ENCODE results near the gene AGPAT3.

Gene AGPAT3

DNA sequence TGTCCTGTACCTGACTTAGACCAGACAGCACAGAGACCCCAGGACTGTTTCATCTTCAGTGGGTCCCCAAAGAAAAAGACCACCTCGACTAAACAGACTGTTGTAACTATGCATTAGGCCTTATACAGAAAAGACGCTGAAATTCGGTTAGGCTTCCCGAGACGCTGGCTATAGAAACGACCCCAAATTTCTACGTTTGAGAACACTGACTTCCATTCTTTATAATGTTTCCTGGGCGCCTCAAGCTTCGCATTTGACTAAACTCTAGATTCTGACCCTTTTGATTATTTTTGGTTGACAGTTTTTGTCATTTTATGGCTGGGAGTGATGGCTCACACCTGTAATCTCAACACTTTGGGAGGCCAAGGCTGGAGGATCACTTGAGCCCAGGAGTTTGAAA, 146.1 kb downstream of the AGPAT3 start:
- Histone ChIP-seq H3K36me3 (ENCODE audit: control insufficient read depth, low read length) (peaks cover 6% of the 10 kb centered on the region; the same call in 1 of the 2 replicates), H4K20me1 (ENCODE audit: control insufficient read depth, insufficient read depth, low read depth, low read length) (peaks cover 3% of the 10 kb centered on the region; the same call in 1 of the 2 replicates), H3K4me2 (ENCODE audit: low read length) (peak overlapping the region; percentile 82), H3K27ac (ENCODE audit: low read depth, low read length) (peak overlapping the region; percentile 63; the same call in 1 of the 2 replicates), H3K4me3 (ENCODE audit: low read length) (peak overlapping the region; percentile 89), H3K9me2 (replicated peaks; ENCODE audit: control insufficient read depth, low read length) (no peaks in the 10 kb centered on the region), H3K4me1 (ENCODE audit: control insufficient read depth, low read length) (peaks cover 33% of the 10 kb centered on the region), H3K27me3 (ENCODE audit: control insufficient read depth, low read length) (no peaks in the 10 kb centered on the region), H3K79me2 (ENCODE audit: control insufficient read depth, low read length) (peaks cover 46% of the 10 kb centered on the region), H3F3A (ENCODE audit: control insufficient read depth, insufficient read depth) (peaks cover 4% of the 10 kb centered on the region; the same call in 1 of the 2 replicates), H3K9me3 (ENCODE audit: control insufficient read depth, insufficient read depth, low read length) (no peaks in the 10 kb centered on the region)
- TF ChIP-seq EZH2phosphoT487 (IDR thresholded peaks at IDR 0.05; ENCODE audit: borderline replicate concordance, low read length), result no peak
- TF ChIP-seq, protein P1, sequence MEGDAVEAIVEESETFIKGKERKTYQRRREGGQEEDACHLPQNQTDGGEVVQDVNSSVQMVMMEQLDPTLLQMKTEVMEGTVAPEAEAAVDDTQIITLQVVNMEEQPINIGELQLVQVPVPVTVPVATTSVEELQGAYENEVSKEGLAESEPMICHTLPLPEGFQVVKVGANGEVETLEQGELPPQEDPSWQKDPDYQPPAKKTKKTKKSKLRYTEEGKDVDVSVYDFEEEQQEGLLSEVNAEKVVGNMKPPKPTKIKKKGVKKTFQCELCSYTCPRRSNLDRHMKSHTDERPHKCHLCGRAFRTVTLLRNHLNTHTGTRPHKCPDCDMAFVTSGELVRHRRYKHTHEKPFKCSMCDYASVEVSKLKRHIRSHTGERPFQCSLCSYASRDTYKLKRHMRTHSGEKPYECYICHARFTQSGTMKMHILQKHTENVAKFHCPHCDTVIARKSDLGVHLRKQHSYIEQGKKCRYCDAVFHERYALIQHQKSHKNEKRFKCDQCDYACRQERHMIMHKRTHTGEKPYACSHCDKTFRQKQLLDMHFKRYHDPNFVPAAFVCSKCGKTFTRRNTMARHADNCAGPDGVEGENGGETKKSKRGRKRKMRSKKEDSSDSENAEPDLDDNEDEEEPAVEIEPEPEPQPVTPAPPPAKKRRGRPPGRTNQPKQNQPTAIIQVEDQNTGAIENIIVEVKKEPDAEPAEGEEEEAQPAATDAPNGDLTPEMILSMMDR (IDR thresholded peaks at IDR 0.05; ENCODE audit: low read depth, low read length, poor library complexity, severe bottlenecking), result no peak

DNA sequence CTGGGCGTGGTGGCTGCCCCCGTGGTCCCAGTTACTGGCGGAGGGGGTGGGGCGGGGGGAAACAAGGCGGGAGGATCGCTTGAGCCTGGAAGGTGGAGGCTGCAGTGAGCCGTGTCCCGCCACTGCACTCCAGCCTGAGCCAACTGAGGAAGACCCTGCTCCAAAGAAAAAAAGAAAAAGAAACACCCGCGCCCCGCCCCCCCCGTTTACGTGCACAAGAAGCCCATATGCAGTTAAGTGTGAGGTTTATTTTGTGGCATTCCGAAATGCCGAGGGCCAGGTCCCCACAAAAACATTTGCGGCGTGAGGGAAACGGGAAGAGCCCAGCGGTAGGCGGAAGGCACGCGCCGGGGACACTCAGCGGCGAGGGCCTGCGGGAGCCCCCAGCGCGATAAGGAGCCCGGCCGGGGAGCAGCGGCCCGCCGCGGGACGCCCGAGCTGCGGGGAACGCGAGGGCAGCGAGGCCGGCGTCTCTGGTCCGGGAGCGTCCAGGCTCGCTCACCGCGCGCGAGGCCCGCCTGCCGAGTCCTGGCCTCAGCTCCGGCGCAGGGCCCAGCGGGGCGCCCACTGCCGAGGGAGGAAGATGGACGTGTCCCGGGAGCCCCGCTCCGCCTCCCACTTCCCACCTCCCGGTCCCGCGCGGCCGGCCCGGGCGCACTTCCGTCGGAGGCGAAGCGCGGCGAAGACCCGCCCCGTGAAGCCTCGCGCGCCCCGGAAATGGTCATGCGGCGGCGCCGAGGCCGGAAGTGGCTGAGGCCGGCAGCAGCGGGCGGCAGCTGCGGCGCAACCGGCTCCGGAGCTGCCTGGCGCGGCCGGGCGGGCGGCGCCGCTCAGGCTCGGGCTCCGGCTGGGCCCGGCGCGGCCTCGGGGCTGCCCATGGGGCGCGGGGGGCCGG, 146.8 kb downstream of the AGPAT3 start, which contains the start of gene TRAPPC10:
Gene TRAPPC10, plus strand, starts transcription at position 731 of the 895 bp plus-strand sequence. CDS start 185 bp downstream, outside the sequence.
- no peak for TF ChIP-seq EZH2phosphoT487 (IDR thresholded peaks at IDR 0.05; ENCODE audit: borderline replicate concordance, low read length)
- TF ChIP-seq, protein P1 (IDR thresholded peaks at IDR 0.05; ENCODE audit: low read depth, low read length, poor library complexity, severe bottlenecking), result no peak
- peaks cover 5% of the 10 kb centered on the region; the same call in 1 of the 2 replicates for H4K20me1 ChIP-seq (ENCODE audit: control insufficient read depth, insufficient read depth, low read depth, low read length)
- H3K9me2 ChIP-seq (replicated peaks; ENCODE audit: control insufficient read depth, low read length), result no peaks in the 10 kb centered on the region
- H3K4me2 ChIP-seq (ENCODE audit: low read length), result peak within 1 kb of the TSS; percentile 82
- peaks cover 6% of the 10 kb centered on the region; the same call in 1 of the 2 replicates for H3K36me3 ChIP-seq (ENCODE audit: control insufficient read depth, low read length)
- no peaks in the 10 kb centered on the region for H3K27me3 ChIP-seq (ENCODE audit: control insufficient read depth, low read length)
- peak within 1 kb of the TSS; percentile 63 for H3K27ac ChIP-seq (ENCODE audit: low read depth, low read length)
- H3K4me1 ChIP-seq (ENCODE audit: control insufficient read depth, low read length), result peaks cover 36% of the 10 kb centered on the region
- H3K4me3 ChIP-seq (ENCODE audit: low read length), result peak within 1 kb of the TSS; percentile 89
- H3K9me3 ChIP-seq (ENCODE audit: control insufficient read depth, insufficient read depth, low read length), result no peaks in the 10 kb centered on the region
- H3K79me2 ChIP-seq (ENCODE audit: control insufficient read depth, low read length), result peaks cover 53% of the 10 kb centered on the region
- H3F3A ChIP-seq (ENCODE audit: control insufficient read depth, insufficient read depth), result peaks cover 4% of the 10 kb centered on the region; the same call in 1 of the 2 replicates

DNA sequence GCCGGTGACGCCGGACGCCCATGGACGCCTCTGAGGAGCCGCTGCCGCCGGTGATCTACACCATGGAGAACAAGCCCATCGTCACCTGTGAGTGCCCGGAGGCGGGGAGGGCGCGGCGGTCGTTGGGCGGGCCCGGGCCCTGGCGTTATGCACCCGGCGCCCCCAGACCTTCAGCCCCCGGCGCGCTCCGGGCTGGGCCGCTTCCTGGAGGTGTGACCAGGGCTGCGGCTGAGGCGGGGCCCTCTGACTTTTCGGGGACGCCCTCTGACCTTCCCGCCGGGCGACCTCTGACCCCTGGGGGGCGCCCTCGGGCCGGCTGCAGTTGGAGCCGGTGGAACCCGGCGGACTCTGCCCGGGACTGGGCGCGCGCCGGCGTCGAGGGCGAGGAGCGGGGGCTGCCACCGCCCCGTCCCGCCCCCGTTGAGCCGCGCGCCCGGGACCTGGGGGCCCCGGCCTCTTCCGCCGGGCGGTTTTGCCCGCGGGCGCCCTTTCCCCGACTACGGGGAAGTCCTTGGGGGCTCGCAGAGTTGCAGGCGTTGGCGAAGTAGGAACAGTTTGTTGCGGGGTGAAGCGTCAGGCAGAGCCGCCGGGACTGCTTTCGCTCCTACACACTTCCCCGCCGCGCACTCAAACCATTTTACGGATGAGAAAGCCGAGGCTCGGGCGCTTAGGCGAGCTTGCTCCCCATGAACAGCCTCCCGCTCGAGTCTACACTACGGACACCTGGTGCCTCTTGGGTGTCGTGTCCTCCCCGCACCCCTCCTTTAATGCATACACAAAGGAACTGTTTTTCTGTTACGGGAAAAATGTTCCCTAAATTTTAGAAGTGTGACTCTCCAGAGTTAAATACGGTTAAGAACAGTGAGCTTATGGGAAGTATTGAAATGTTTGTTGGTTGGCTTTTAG, 147.7 kb downstream of the AGPAT3 start:
- H3K36me3 ChIP-seq (ENCODE audit: control insufficient read depth, low read length), result peaks cover 8% of the 10 kb centered on the region
- no peaks in the 10 kb centered on the region for H3K9me2 ChIP-seq (replicated peaks; ENCODE audit: control insufficient read depth, low read length)
- peak overlapping the region; percentile 80 for H3K4me3 ChIP-seq (ENCODE audit: low read length)
- peak overlapping the region; percentile 64 for H3K4me2 ChIP-seq (ENCODE audit: low read length)
- peaks cover 62% of the 10 kb centered on the region for H3K79me2 ChIP-seq (ENCODE audit: control insufficient read depth, low read length)
- H3K9me3 ChIP-seq (ENCODE audit: control insufficient read depth, insufficient read depth, low read length), result no peaks in the 10 kb centered on the region
- H3K27ac ChIP-seq (ENCODE audit: low read depth, low read length), result peak overlapping the region; percentile 63
- H4K20me1 ChIP-seq (ENCODE audit: control insufficient read depth, insufficient read depth, low read depth, low read length), result peaks cover 8% of the 10 kb centered on the region
- peaks cover 42% of the 10 kb centered on the region for H3K4me1 ChIP-seq (ENCODE audit: control insufficient read depth, low read length)
- no peaks in the 10 kb centered on the region for H3K27me3 ChIP-seq (ENCODE audit: control insufficient read depth, low read length)
- TF ChIP-seq EZH2phosphoT487 (IDR thresholded peaks at IDR 0.05; ENCODE audit: borderline replicate concordance, low read length), result no peak; the same call in 1 of the 2 replicates
- TF ChIP-seq, protein P1 (IDR thresholded peaks at IDR 0.05; ENCODE audit: low read depth, low read length, poor library complexity, severe bottlenecking), result peak; percentile 55
- H3F3A ChIP-seq (ENCODE audit: control insufficient read depth, insufficient read depth), result peaks cover 4% of the 10 kb centered on the region; the same call in 1 of the 2 replicates
